ENCODE measurements around the gene DMD. TPM values are rescaled to one million over a fixed set of nuclear protein-coding genes. Genes with fewer than 3 reads are reported as not detected.

The DMD gene
- total and polyA plus RNA-seq, 2 experiments from 2014 or later, result 1.5 to 2.0 TPM

DNA sequence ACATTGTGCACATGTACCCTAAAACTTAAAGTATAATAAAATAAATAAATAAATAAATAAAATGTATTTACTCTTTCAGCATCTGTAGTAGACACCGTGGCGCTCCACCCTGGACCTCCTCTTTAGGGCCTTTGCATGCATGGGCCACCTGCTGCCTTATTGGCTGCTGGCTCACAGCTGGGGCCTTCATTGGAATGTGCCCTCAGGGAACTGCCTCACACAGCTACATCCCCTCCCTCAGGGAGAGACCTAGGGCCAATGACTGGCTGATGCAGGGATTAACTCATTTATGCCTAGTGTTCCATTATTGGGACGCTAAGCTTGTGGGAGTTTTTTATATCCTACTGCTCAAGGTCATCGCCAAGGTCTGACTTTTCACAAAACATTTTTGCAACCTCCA is 1836.6 kb downstream of the DMD start:
- H3K9ac ChIP-seq, result no peak overlapping the region
- WGBS, 2 experiments (ENCODE audit: low coverage in 1 of 2, low lambda C conversion rate in 2 of 2, missing lambda C conversion rate in 2 of 2), result 86 to 87% methylated on average over 4 of the region's 4 CpGs
- no peaks in the 10 kb centered on the region for H3F3A ChIP-seq (ENCODE audit: insufficient read depth)
- H2AFZ ChIP-seq, result no peak overlapping the region
- no peak for DNase-seq
- in situ Hi-C loops (cut with MboI), result no loop called here
- no peak overlapping the region for H3K4me2 ChIP-seq (ENCODE audit: unreplicated experiment)
- TF ChIP-seq EZH2 (IDR thresholded peaks at IDR 0.05; ENCODE audit: insufficient read depth, poor library complexity, severe bottlenecking) (no peak), EZH2phosphoT487 (IDR thresholded peaks at IDR 0.05; ENCODE audit: insufficient read depth, low read depth) (no peak)
- H3K79me2 ChIP-seq (ENCODE audit: insufficient read depth), result no peaks in the 10 kb centered on the region
- no peaks in the 10 kb centered on the region for H4K20me1 ChIP-seq (ENCODE audit: insufficient read depth)
- no peaks in the 10 kb centered on the region for H3K9me3 ChIP-seq (ENCODE audit: low read depth)
- H3K4me1 ChIP-seq (ENCODE audit: insufficient read depth), result no peaks in the 10 kb centered on the region
- H3K27me3 ChIP-seq (replicated peaks; ENCODE audit: insufficient read depth), result no peaks in the 10 kb centered on the region
- no peak overlapping the region for H3K27ac ChIP-seq
- no peaks in the 10 kb centered on the region for H3K9me2 ChIP-seq (ENCODE audit: insufficient read depth)
- H3K4me3 ChIP-seq, result no peak overlapping the region
- no peaks in the 10 kb centered on the region for H3K36me3 ChIP-seq (ENCODE audit: low read depth)

- H3K9me2 ChIP-seq (ENCODE audit: insufficient read depth), result no peaks in the 10 kb centered on the region
- no peaks in the 10 kb centered on the region for H3K9me3 ChIP-seq (ENCODE audit: low read depth)
- no peak overlapping the region for H2AFZ ChIP-seq
- no peak overlapping the region for H3K27ac ChIP-seq
- TF ChIP-seq EZH2 (IDR thresholded peaks at IDR 0.05; ENCODE audit: insufficient read depth, poor library complexity, severe bottlenecking) (no peak), EZH2phosphoT487 (IDR thresholded peaks at IDR 0.05; ENCODE audit: insufficient read depth, low read depth) (no peak)
- H3K4me2 ChIP-seq (ENCODE audit: unreplicated experiment), result no peak overlapping the region
- no peaks in the 10 kb centered on the region for H4K20me1 ChIP-seq (ENCODE audit: insufficient read depth)
- WGBS, 2 experiments (ENCODE audit: low coverage in 1 of 2, low lambda C conversion rate in 2 of 2, missing lambda C conversion rate in 2 of 2), result 57 to 62% methylated on average over 5 of the region's 5 CpGs
- no peak for DNase-seq
- H3F3A ChIP-seq (ENCODE audit: insufficient read depth), result no peaks in the 10 kb centered on the region
- no peaks in the 10 kb centered on the region for H3K79me2 ChIP-seq (ENCODE audit: insufficient read depth)
- no peaks in the 10 kb centered on the region for H3K27me3 ChIP-seq (replicated peaks; ENCODE audit: insufficient read depth)
- no peaks in the 10 kb centered on the region for H3K36me3 ChIP-seq (ENCODE audit: low read depth)
- in situ Hi-C loops (cut with MboI), result no loop called here
- H3K9ac ChIP-seq, result no peak overlapping the region
- H3K4me1 ChIP-seq (ENCODE audit: insufficient read depth), result no peaks in the 10 kb centered on the region
- no peak overlapping the region for H3K4me3 ChIP-seq
Observed at GRCh38 chrX:31371956-31372355, 1839.4 kb downstream of the DMD start.

- Histone ChIP-seq H3K9ac (no peak overlapping the region), H3K9me2 (ENCODE audit: insufficient read depth) (no peaks in the 10 kb centered on the region), H3K79me2 (ENCODE audit: insufficient read depth) (no peaks in the 10 kb centered on the region), H3K36me3 (ENCODE audit: low read depth) (no peaks in the 10 kb centered on the region), H3K9me3 (ENCODE audit: low read depth) (no peaks in the 10 kb centered on the region), H3K27ac (no peak overlapping the region), H4K20me1 (ENCODE audit: insufficient read depth) (no peaks in the 10 kb centered on the region), H3K4me3 (no peak overlapping the region), H3K27me3 (replicated peaks; ENCODE audit: insufficient read depth) (no peaks in the 10 kb centered on the region), H3F3A (ENCODE audit: insufficient read depth) (no peaks in the 10 kb centered on the region), H3K4me1 (ENCODE audit: insufficient read depth) (no peaks in the 10 kb centered on the region), H3K4me2 (ENCODE audit: unreplicated experiment) (no peak overlapping the region), H2AFZ (no peak overlapping the region)
- in situ Hi-C loops (cut with MboI), result no loop called here
- 58 to 67% methylated on average over 3 of the region's 3 CpGs for WGBS, 2 experiments (ENCODE audit: low coverage in 1 of 2, low lambda C conversion rate in 2 of 2, missing lambda C conversion rate in 2 of 2)
- TF ChIP-seq EZH2phosphoT487 (IDR thresholded peaks at IDR 0.05; ENCODE audit: insufficient read depth, low read depth) (no peak), EZH2 (IDR thresholded peaks at IDR 0.05; ENCODE audit: insufficient read depth, poor library complexity, severe bottlenecking) (no peak)
- DNase-seq, result no peak
Observed at GRCh38 chrX:31367816-31368215, 1843.5 kb downstream of the DMD start.

DNA sequence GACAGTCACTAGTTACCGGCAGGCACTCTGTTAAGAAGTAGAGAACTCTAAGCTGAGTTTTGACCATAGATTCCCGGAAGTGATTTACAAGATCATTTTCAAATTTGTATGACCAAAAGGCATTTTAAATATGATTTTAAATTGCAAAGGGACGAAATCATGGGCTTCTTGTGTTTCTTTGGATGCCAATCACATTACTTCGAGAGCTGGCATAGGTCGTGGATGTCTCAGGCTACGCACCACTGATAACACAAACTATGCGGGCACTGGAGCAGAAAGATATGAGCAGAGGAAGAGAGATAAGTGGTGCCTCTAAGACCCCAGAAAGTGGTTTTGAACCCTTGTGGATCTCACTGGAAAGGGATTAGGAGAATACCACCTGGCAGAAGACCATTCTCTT is 1845.3 kb downstream of the DMD start:
- no peaks in the 10 kb centered on the region for H3F3A ChIP-seq (ENCODE audit: insufficient read depth)
- H2AFZ ChIP-seq, result no peak overlapping the region
- 62 to 66% methylated on average over 7 of the region's 7 CpGs for WGBS, 2 experiments (ENCODE audit: low coverage in 1 of 2, low lambda C conversion rate in 2 of 2, missing lambda C conversion rate in 2 of 2)
- no peaks in the 10 kb centered on the region for H3K9me3 ChIP-seq (ENCODE audit: low read depth)
- DNase-seq, result no peak
- H3K4me1 ChIP-seq (ENCODE audit: insufficient read depth), result no peaks in the 10 kb centered on the region
- no peak overlapping the region for H3K4me3 ChIP-seq
- H3K4me2 ChIP-seq (ENCODE audit: unreplicated experiment), result no peak overlapping the region
- no peaks in the 10 kb centered on the region for H3K27me3 ChIP-seq (replicated peaks; ENCODE audit: insufficient read depth)
- H4K20me1 ChIP-seq (ENCODE audit: insufficient read depth), result no peaks in the 10 kb centered on the region
- H3K27ac ChIP-seq, result no peak overlapping the region
- no peaks in the 10 kb centered on the region for H3K36me3 ChIP-seq (ENCODE audit: low read depth)
- H3K9ac ChIP-seq, result no peak overlapping the region
- no peaks in the 10 kb centered on the region for H3K9me2 ChIP-seq (ENCODE audit: insufficient read depth)
- in situ Hi-C loops (cut with MboI), result no loop called here
- TF ChIP-seq EZH2 (IDR thresholded peaks at IDR 0.05; ENCODE audit: insufficient read depth, poor library complexity, severe bottlenecking) (no peak), EZH2phosphoT487 (IDR thresholded peaks at IDR 0.05; ENCODE audit: insufficient read depth, low read depth) (no peak)
- H3K79me2 ChIP-seq (ENCODE audit: insufficient read depth), result no peaks in the 10 kb centered on the region

All from GM23248 (cell line).